GM19328 (cell line): ENCODE data around the gene SMIM24.

ENCODE experiments used
- ATAC-seq: cut with Tn5 transposase; IDR thresholded peaks from one replicate; pipeline ENCODE4 v1.9.1; 2021; ENCODE audit warnings: mild to moderate bottlenecking, moderate library complexity; ENCODE audit not compliant: unreplicated experiment

SMIM24 gene

DNA sequence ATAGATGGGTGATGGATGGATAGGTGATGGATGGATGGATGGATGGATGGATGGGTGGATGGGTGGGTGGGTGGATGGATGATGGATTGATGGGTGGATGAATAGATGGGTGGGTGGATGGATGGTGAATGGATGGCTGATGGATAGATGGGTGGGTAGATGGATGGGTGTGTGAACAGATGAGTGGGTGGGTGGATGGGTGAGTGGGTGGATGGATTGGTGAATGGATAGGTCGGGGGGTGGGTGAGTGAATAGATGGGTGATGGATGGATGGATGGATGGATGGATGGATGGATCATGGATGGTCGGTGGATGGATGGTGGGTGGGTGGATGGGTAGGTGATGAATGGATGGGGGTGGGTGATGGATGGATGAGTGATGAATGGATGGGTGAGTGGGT lies 3.5 kb downstream of the SMIM24 start:
- ATAC-seq = no peak

DNA sequence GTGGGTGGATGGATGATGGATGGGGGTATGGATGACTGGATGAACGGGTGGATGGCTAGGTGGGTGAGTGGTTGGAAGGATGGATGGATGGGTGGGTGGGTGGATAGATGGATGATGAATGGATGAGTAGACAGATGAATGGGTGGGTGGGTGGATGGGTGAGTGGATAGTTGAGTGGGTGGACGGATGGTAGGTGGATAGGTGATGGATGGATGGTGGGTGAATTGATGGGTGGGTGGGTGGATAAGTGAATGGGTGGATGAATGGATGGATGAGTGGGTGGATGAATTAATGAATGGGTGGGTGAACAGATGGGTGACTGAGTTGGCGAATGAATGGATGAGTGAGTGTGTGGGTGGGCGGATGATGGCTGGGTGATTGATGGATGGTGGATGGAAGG lies 4.9 kb downstream of the SMIM24 start:
- ATAC-seq = no peak

DNA sequence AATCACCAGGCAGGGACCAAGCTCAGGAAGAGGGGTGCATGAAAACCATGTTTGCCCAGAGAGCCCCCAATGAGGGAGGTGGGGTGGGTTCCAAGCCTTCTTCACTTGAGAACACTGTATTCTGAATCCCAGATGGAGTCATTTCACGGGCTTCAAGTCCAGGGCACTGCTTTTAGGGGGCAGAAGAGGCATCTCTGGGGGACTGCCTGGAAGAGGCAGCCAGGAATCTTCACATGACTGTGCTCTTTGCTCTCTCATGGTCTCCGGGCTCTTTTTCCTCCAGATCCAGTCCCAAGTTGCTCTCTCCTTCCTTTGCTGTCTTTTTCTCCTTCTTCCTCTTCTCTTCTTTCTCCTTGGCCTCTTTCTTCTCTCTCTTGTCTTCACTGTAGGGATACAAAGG lies 5.7 kb downstream of the SMIM24 start:
- ATAC-seq = no peak

DNA sequence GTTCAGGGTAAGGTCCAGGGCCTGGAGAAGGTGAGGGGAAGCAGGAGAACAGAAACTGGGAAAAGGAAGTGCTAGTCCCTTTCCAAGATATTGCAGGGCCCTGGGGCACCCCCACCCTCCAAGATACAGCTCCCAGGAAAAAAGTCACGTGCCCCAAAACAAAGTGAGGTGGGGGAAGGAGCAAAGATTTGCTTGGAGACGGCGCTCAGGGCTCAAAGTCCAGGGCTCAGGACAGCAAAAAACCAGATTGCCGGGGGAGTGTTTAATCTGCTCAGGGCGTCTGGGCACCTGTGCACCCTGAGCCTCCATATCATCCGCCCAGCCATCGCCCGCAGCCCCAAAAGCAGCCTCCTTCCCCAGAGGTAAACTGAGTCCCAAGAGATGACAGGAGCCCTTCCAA lies 6.3 kb downstream of the SMIM24 start:
- ATAC-seq = no peak

DNA sequence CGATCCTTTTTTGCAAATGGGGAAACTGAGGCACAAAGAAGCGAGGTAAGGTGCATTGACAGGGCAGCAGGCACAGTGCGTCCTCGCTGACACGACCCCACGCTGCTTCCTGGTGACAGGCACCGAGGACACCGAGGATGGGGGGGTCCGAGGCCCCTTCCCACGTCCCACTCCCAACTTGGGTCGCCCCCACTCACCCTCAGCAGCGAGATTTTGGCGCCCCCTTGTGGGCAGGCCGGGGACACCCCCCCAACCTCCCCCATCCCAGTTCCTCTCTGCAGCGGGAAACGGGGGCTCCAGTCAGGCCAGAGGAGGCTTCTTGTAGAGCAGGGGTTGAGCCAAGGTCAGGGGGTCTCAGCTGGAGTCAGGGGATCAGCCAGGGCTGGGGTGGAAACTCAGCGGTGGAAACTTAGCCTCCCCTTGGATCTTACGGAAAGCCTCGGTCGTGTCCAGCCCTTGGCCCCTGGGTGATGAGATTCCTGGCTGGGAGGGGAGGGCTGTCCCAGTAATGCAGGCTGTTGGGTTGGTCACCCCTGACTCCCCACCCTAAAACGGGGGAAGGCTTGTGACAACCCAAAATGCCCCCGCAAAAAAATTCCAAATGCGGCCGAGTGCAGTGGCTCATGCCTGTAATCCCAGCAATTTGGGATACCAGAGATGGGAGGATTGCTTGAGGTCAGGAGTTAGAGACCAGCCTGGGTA lies 8.2 kb downstream of the SMIM24 start:
- no peak for ATAC-seq

DNA sequence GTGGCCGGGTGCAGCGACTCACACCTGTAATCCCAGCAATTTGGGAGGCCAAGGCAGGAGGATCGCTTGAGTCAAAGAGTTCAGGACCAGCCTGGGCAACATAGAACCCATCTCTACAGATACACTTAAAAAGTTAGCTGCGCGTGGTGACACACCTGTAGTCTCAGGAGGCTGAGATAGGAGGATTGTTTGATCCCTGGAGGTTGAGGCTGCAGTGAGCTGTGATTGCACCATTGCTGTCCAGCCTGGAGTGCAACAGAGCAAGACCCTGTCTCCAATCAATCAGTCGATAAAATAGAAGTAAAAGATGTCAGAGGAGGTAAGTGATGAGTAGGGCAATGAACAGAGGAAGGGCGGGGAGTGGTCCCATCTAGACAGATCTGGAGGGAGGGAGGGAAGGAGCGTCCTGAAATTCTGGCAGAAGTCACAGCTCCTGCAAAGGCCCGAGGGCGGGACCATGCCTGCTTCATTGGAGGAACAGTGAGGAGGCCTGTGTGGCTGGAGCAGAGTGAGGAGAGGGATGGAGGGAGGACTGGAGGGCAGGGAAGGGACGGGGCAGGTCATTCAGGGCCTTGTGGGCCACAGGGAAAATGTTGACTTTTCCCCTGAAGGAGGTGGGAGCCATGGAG lies 9.7 kb downstream of the SMIM24 start:
- no peak for ATAC-seq

DNA sequence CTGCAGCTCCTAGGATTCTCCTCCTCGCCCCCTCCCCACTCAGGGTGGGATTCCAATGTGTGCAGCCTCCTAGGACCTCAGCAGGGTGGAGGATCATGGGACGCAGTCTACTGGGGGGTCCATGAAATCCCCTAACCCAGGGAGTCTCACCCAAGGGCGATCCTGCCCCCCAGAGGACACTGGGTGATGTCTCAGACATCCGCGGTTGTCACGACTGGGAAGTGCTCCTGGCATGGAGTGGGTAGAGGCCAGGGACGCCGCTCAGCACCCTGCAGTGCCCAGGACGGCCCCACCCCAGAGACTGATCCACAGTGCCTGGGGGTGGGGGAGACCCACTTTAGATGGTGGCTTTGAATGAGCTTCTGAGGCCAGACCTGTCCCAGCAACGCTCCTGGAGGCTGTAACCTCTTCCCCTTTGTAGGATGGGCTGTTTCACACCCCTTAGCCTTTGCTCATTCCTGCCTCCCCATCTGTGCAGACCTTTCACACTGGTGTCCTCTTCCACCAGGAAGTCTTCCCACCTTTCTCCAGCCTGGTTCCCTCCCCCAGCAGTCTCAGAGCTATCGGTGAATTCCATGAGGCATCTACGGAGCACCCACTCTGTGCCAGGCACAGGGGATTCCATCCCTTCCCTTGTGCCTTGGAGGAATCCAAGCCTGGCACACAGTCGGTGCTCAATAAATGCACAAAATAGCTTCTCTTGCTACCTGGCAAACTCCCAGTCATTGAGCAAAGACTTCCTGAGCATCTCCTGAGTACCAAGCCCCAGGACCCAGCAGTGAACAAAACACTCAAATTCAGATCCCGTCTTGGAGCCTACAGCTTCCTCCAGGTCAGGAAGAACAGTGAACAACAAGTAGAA lies 10.5 kb downstream of the SMIM24 start:
- ATAC-seq = no peak

DNA sequence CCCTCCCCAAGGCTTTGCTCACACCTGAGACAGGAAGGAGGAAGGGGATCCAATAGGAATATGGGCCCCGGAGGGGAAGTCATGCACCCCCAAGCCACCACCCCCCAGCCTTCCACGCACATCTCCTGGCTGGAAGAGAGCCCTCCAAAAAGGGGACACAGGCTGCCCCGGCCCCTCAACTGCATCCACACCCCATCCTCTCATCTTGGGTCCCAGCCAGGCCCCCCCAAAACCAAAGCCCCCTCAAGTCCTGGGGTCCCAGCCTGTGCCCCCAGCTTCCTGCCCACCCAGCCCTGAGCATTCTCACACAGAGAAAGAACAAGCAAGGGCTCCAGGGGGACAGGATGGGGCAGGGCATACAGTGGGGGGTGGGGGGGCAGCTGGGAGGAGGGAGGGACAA lies 12.1 kb downstream of the SMIM24 start:
- no peak for ATAC-seq

DNA sequence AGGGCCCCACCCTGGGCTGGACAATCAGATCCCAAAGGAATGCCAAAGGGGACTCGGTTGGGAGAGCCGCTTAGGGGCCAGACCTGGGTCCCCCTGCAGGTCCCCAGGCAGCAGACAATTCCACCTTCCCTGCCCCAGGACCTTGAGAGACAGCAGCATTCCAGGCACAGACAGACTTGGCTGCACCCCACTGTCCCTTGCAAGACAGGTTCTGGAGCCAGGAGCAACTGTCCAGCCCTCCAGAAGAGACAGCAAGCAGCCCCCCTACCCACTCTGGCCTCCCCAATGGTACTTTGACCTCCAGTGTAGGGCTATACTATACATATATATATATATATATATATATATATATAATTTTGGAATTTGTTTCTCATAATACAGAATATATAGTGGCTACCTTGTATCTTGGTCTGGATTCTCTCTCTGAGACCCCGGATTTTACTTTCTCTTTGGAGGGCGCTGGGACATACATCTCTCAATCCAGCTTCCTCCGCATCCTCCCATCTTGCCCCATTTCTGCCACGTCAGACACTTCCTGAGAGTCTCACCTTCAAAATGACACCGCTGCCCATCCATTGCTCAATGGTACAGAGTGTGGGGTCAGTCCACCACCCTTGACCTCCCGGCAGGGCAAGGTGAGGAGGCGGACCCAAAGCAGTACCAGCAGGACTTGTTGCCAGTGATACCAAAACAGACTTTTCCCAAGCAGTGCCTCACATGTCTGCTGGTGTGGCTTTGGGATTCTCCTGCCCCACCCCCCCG lies 12.7 kb downstream of the SMIM24 start:
- ATAC-seq = no peak

DNA sequence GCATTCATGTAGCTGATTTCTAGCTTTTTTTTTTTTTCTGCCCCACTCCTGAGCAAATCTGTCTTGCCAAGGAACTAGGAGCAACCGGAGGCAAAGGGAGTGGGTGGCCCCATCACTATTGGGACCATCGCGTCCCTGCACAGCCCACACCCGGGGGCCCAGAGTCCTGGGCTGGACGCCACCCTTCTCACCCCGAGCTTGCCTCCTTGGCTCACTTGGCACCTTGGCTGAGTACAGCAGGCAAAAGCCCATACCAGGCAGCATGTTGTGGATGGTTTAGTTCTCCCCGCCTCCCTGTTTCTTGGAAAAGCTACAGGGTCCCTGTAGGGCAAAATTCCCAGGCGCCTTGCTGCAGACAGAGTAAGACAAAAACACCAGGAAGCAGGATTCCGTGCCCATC lies 13.7 kb downstream of the SMIM24 start:
- no peak for ATAC-seq

DNA sequence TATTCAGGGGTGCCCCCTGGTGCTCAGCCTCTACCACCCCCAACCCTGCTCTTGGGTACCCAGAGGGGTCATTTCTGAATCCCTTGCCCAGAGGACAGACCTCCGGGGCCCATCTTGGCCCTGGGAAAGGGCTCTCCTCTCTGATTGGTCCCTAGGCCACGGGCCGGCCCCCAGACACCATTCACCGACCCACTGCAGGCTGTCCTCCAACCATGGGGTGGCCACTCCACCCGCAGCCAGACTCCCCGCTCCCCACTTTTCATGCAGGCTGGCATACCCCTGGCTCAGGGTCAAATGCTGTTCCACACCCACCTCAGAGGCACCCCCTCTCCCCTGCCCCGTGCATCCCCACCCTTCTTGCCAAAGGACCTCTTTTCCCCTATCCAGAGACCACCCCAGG lies 14.8 kb downstream of the SMIM24 start:
- ATAC-seq = no peak

DNA sequence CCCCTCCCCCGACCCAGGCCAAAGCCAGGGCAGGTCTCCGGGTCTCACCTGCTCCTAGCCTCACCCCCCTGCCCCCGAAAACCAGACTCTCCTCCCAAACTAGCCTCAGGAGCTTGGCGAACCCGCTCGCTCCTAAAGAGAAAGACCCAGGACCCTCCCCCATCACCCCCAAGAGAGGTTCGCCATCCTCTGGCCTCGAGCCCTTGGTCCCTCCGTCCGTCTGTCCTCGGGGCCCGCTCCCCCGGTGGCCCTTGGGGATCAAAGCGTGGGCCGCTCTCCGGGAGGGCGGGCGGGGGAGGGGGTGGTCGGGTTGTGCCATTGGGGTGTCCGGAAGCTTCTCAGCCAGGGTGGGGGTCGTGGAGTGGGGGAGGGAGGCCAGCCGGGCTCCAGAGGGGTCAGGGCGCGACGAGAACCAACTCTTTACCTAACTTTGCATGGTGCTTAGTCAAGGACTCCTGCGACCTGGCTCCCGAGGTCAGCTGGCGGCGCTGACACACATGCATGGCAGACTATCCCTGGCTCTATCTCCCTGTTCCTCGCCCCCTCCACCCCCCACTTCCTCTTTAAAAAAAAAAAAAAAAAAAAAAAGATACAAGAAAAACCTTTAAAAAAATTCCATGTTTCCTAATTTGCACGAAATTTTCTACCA lies 15.6 kb downstream of the SMIM24 start:
- ATAC-seq = no peak

DNA sequence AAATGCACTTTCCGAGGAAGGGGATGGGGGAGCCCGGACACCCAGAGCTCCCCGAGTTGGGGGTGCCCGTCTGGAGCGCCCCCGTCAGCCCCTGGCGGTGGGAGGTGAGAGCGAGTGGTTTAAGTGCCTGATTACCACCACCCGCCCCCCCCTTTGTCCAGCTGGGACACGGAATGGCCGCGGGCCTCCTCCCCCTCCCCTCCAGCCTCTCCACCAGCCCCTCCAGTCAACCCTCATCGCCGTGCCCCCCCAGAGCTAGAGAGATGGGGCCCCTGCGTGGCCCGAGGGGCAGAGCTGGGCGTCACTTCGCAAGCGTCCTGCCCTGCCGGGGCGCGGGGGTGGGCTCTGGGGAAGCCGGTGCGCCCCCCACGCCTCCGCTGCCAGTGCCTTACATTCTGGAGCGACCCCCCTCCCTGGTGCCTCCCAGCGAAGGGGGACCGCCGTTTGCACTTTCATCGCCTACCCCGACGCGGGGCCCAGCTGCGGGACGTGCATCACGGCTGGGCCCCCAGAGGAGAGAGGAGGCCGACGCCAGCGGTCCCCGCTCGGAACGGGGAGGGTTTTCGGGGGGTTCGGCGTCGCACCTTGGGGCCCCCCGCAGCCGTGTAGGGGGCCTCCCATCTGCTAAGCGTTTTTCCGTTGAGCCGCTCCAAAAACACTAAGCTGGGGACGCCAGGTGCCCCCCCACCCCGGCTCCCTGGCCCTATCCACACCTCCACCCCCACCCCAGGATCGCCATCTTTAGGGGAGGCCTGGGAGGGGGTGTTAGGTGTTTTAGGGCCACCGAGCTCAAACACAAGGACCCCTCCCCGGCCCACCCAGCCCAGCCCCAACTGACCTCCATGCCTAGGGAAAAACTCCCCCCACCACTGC lies 16.4 kb downstream of the SMIM24 start:
- no peak for ATAC-seq

DNA sequence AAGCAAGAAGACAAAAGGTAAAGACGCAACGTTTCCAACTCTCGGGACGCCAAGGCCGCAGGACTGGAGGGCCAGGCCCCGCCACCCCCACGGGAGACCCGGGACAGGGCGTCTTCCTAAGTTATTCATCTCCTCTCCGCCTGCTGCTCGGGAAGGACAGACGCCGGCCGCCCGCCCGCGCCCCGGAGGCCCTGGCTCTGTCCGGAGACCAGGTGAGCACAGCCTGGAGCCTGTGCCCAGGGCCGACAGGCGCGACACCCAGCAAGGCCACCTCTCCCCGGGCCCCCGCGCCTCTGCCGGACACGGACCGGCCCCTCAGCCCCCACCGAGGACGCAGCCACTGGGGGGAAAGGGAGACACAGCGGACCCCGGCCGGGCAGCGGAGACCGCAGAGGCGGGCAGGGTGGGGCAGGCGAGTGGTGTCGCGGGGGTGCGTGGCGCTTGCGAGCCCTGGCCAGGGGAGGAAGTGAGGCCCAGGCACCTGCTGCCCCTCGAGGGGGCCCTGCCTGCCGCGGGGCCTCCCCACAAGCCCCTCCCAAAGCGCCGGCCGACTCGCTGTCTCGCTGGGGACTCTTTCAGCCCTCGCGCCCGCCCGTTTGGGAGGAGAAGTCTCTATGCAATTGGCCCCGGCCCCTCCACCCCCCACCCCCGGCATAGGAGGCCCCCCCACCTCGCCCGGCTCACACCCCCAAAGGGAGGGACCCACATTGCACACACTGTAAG lies 17.2 kb downstream of the SMIM24 start:
- no peak for ATAC-seq

DNA sequence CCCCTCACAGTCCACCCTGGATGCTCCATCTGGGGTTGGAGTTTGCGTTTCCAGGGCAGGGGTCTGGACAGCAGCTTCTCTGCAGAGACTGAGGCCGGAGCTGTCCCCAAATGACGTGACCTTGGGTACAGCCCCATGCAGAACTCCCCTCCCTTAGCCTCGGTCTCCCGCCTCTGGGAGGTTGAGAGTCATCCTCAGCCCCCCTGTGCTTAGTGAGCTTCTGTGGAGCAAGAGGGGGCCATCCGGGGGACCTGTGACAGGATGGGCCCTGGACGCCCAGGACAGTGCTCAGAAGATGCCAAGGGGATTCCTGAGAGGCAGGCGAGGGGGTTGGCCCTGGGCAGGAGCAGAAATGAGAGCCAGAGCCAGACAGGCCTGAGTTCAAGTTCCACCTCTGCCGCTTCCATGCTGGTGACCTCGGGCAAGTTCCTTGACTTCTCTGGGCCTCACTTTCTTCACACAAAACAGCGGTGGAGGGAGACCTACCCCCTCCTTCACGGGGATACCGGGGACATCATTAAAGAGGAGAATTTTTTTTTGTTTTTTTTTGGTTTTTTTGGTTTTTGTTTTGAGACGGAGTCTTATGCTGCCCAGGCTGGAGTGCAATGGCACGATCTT lies 20.3 kb downstream of the SMIM24 start:
- ATAC-seq = no peak

DNA sequence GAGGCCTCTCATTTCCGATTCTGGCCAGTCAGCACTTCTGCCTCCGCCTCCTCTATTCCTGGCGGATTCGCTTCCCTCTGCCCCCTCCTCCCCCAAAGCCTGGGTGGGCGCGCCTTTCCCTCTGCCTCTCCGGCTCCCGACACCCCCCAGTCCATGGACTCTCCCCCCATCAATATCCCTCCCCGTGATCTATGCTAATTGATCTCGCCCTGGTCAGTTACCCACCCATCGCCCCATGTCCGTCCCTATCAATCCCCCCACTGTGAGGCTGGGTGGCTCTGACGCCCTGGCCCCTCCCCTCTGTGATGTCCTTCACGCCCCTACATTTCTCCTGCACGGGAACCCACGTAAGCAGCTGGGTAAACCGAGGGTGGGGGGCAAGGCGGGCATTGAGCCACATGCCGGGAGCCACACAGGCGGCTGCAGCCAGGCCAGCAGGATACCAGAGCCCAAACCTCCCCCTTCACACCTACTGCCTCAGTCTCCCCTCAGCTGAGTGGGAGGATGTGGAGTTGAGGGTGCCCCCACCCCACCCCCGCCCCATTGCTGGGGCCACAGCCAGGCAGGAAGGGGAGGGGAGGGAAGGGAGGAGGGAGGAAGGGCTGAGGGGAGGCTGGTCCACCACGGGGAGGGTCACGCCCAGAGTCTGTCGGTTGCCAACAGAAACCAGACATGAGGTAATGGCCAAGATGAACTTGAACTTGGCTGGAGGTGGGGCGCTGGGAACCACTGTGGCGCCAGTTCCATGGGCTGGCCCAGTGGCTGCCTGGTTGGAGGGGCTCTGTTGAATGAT lies 21.0 kb downstream of the SMIM24 start:
- no peak for ATAC-seq

DNA sequence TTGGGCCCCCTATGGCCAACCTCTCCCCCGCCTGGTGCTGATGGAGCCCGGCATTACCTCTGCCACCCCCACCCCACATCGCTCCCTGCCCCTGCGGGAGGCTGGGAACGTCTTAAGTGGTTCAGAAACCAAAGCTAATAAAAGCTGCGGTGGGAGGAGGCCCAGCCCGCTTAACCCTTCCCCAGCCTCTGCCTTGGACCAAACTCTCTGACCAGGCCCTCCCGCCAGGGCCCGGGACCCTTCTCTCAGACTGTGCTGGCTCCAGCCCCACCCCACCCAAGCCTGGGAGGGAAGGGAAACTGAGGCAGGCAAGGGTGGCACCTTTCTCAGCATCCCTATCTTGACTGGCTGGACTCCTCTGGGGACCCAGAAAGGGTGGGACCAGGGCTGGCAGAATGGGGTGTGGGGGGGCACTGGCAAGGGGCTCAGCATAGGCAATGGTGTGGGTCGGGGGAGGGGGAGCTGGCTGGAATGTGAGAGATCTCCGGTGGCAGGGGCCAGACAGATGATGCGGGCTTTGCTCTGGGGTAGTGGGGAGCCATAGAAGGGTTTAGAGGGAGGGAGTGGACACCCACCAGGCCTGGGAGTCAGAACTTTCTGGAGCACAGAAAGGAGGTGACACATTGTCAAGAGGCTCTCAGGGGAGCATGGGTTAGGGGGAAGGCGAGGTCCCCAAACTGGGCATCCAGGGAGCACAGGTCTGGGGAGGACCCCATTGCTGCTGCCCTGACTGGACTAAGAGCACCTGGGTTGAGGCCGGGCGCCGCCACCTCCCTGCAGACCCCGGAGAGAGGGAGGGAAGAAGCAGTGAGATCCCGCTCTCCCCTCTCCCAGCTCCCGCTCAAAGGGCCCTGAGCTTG lies 21.9 kb downstream of the SMIM24 start:
- no peak for ATAC-seq
